GM19324 (cell line): ENCODE data around the gene PWWP2B.

ENCODE experiments used
- ATAC-seq: cut with Tn5 transposase; IDR thresholded peaks from one replicate; pipeline ENCODE4 v1.9.1; 2021; ENCODE audit warnings: mild to moderate bottlenecking, moderate library complexity; ENCODE audit not compliant: unreplicated experiment, low FRiP score

Gene PWWP2B

GRCh38 chr10:132454296-132455198 lies 57.5 kb downstream of the PWWP2B start:
- ATAC-seq = no peak

DNA sequence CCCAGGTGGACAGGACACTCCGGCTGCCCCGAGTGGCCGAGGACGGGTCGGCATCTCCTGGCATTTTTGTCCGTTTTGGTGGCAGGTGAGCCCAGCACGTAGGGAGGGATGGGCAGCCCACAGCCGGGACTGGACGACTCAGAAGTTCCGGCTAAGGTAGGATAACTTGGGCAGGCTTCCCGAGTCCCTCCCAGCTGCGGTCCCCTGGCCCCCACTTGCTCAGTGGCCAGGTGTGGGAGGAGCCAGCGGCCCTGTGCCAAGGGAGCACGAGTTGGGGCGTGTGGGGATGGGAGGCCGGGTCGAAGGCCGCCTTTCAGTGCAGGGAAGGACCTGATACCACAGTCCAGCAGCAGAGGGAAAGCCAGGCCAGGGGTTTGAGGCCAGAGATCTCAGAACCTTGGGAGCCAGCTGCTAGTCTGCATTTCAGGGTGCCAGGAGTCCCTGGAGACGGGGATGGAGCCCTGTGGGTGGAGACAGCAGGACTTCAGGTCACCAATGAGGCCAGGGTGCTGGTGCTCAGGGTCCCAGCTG lies 58.5 kb downstream of the PWWP2B start:
- ATAC-seq = no peak

DNA sequence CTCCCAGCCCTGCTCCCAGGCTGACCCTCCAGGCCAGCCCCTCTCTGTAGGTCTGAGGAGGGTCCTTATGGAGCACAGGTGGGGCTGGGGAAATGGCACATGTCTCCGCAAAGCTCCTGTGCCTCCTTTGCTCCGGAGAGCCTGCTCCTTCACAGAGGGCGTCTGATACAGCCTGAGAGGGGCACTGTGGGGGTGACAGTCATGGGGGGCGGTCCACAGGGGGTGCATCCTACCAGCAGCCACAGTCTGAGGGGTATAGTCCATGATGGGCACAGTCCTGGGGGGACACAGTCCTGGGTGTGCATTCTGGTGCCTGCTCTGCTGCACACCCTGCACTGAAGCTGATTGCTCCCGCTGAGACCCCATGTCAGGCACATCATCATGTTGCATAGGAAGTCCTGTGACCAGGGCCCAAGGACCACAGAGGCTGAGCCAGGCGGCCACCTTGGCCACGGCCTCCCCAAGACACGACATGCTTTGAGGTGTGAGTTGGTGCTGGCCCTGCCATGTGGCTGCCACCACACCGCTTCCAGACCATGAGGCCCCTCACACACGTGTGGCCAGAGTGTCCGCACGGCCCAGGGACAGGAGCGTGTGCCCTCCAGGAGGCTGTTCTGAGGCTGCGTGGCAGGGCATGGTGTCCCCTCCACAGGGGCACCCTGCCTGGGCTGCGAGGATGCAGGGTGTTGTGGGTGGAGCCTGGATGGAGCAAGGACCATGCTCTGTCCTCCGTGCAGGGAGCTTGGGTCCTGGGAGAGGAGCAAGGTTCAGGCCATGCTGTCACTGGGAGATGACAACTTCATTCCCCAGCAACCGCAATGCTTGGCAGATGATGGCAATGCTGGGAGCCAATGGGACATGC lies 59.2 kb downstream of the PWWP2B start:
- ATAC-seq = no peak

DNA sequence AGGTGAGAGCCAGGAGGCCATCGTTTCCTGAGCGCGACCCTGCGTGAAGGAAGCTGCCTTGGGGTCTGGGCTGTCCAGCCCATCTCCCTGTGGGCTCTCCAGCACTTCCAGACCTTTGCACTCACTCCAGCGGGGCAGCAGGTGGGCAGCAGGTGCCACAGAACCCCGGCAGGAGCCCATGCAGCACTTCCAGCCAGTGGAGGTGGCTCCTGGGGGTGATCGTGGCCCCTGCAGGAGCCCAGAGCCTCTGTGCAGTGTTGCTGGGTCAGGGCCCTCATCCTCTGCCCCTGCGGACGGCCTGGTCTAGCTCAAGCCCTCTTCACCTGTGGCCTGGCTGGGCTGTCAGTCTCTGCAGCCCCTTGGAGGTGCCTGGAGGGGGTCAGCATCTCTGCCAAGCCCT lies 59.9 kb downstream of the PWWP2B start:
- no peak for ATAC-seq

- no peak for ATAC-seq
These were observed 60.5 kb downstream of the PWWP2B start for GRCh38 chr10:132457328-132458070.

- ATAC-seq = no peak
These were observed 61.1 kb downstream of the PWWP2B start for GRCh38 chr10:132458071-132458585.

DNA sequence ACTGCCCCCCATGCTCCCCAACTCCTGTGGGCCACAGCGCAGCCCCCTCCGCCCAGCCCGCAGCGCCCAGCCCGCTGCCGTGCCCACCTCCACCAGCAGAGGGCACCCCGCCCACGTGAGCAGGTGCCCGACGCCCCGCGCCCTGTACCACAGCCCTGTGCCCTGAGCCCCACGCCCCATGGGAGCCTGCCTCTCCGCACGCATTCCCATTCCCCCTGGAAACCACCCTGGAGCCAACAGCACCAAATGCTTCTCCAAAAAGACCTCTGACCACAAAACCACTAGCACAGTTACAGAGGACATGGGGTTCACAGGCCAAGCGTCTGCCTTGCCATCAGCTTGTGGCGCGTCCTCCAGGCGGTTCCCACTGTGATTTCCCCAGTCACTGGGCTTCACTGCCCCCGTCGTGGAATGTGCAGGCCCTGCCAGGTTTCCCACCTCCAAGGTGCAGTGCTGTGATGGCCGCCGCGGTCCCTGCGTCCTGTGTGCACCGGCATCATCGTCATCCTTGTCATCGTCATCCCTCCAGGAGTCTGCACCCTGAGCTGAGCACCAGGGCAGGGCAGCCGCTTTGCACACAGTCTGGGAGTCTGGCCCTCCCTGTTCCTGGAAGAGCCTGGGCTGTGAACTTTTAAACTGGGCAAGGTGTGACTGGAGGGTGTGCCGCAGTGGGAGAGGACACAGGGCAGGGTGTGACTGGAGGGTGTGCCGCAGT lies 61.7 kb downstream of the PWWP2B start:
- no peak for ATAC-seq

- no peak for ATAC-seq
These were observed 62.5 kb downstream of the PWWP2B start for GRCh38 chr10:132459301-132460003.

- no peak for ATAC-seq
These were observed 63.1 kb downstream of the PWWP2B start for GRCh38 chr10:132460071-132460470.

DNA sequence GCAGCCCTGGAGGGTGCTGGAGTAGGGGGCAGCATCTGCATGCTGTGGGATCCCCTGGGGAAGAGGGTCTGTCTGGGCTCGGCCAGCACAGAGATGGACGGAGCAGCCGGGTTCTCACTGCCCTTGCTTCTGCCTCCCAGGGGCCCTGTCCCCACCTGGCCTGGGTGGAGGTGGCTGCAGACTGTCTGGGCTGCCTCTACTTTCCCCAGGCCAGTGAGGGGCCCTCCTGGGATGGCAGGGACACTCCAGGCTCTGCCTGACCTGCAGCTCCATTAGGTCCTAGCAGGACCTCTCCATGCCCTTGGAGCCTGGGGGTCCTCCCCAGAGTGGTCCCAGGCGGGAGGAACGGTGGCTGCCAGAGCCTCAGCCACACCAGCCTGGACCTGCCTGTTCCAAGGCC lies 63.7 kb downstream of the PWWP2B start:
- ATAC-seq = no peak

GRCh38 chr10:132461103-132461682 lies 64.2 kb downstream of the PWWP2B start:
- no peak for ATAC-seq

DNA sequence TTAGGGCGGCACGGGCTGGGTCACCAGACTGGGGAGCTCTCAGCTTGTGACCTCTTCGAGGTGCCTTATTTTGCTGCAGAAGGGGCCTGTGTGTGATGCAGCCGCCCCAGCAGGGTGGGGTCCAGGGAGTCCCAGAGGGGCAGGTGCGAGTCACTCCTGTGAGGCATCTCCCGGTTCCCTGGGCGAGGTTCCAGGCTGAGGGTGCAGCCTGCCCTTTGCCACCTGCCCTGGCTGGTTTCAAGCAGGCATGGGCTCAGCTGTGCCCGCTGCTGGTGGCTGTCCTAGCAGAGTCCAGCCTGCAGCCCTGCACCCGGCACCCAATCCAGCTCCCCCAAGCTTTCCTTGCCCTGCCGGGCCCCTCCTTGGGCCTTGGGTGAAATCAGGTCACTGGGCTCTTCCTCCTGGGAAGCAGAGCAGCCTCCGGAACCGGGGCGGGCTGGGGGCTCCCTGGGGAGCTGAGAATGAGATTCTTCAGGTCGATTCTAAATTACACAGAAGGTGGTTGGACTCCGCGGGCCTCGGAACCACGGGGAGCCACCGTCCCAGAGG lies 64.8 kb downstream of the PWWP2B start:
- ATAC-seq = no peak

- ATAC-seq = no peak
These were observed 65.7 kb downstream of the PWWP2B start for GRCh38 chr10:132462463-132463332.

GRCh38 chr10:132463333-132464255 lies 66.6 kb downstream of the PWWP2B start:
- no peak for ATAC-seq

DNA sequence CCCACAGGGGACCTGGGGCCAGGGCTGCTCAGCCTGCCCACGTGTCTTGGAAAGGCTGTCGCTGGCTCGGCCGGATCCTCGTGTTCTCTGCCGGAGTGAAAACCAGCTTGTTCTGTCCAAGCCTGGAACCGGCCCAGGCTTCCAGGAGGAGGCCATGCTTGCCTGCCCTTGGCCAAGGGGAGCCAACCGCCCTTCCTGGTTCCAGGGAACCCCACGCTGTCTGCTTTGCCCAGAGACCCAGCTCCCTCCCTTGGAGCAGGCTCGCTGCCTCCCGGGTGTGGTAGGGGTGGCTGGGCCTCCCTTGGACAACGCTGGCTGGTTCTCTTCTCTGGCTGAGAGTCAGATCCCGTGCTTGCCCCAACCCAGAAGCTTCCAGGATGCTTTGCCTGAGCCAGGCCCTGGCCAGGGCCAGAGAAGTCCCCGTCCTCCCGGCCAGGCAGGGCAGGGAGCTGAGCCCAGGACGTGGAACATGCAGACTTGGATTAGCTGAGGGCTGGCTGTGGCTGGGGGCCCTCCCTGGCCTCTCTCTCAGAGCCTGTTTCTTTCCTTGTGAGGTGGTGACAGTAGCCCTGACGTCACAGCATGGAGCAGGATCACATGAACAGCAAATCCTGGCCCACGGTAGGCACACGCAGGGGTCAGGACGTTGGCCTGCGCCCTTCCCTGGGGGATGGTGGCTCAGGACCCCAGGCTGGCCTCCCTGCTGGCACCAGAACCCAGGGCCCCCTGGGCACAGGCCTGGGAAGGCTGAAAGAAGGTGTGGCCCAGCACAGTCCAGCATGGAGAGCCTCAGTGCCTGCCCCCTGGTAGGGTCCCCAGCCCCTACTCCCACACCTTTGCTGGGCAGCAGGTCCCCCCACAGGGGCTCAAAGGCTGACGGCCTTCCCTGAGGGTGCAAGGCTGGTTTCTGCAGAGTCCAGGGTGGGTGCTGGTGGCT lies 67.5 kb downstream of the PWWP2B start:
- no peak for ATAC-seq
